ENCODE data around the gene DAB2IP. TPM values are rescaled to one million over a fixed set of nuclear protein-coding genes. Genes with fewer than 3 reads are reported as not detected.

The DAB2IP gene
- total RNA-seq, 2 donors from 2014 or later = 51.6 to 83.2 TPM

- WGBS = 69% methylated on average over 13 of the region's 13 CpGs
Measured at GRCh38 chr9:121751686-121752445, 100.4 kb downstream of the DAB2IP start.

GRCh38 chr9:121752929-121753328 lies 101.5 kb downstream of the DAB2IP start:
- no peak for DNase-seq (ENCODE audit: low spot score)
- Histone ChIP-seq H3K9me3 (no peaks in the 10 kb centered on the region), H3K4me3 (no peak overlapping the region), H3K4me1 (replicated peaks) (peaks cover 5% of the 10 kb centered on the region), H3K27ac (no peak overlapping the region), H3K36me3 (no peaks in the 10 kb centered on the region), H3K27me3 (replicated peaks; ENCODE audit: insufficient read depth) (no peaks in the 10 kb centered on the region)
- intact Hi-C loops (cut with DNase I) = no loop called here
- WGBS = 91% methylated on average over 9 of the region's 9 CpGs
- TF ChIP-seq, protein P1, sequence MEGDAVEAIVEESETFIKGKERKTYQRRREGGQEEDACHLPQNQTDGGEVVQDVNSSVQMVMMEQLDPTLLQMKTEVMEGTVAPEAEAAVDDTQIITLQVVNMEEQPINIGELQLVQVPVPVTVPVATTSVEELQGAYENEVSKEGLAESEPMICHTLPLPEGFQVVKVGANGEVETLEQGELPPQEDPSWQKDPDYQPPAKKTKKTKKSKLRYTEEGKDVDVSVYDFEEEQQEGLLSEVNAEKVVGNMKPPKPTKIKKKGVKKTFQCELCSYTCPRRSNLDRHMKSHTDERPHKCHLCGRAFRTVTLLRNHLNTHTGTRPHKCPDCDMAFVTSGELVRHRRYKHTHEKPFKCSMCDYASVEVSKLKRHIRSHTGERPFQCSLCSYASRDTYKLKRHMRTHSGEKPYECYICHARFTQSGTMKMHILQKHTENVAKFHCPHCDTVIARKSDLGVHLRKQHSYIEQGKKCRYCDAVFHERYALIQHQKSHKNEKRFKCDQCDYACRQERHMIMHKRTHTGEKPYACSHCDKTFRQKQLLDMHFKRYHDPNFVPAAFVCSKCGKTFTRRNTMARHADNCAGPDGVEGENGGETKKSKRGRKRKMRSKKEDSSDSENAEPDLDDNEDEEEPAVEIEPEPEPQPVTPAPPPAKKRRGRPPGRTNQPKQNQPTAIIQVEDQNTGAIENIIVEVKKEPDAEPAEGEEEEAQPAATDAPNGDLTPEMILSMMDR (IDR thresholded peaks at IDR 0.05) = no peak
- TF ChIP-seq POLR2A (IDR thresholded peaks at IDR 0.05) (no peak), POLR2AphosphoS5 (IDR thresholded peaks at IDR 0.05) (no peak)

More at GRCh38 chr9:121751686-121752445, 100.4 kb downstream of the DAB2IP start:
- no peaks in the 10 kb centered on the region for H3K27me3 ChIP-seq (replicated peaks; ENCODE audit: insufficient read depth)
- H3K4me1 ChIP-seq (replicated peaks) = peaks cover 5% of the 10 kb centered on the region
- intact Hi-C loops (cut with DNase I) = no loop called here
- H3K4me3 ChIP-seq = no peak overlapping the region
- DNase-seq (ENCODE audit: low spot score) = no peak
- no peaks in the 10 kb centered on the region for H3K9me3 ChIP-seq
- no peaks in the 10 kb centered on the region for H3K36me3 ChIP-seq
- TF ChIP-seq POLR2AphosphoS5 (IDR thresholded peaks at IDR 0.05) (no peak), POLR2A (IDR thresholded peaks at IDR 0.05) (no peak)
- TF ChIP-seq, protein P1 (IDR thresholded peaks at IDR 0.05) = no peak
- peak overlapping the region; percentile 16 to 32 for H3K27ac ChIP-seq

GRCh38 chr9:121753802-121754654 lies 102.6 kb downstream of the DAB2IP start:
- 63% methylated on average over 12 of the region's 12 CpGs for WGBS
- no peak for DNase-seq (ENCODE audit: low spot score)
- intact Hi-C loops (cut with DNase I) = no loop called here
- H3K27ac ChIP-seq = peak overlapping the region in 1 of 2 donors; percentile 11
- H3K9me3 ChIP-seq = no peaks in the 10 kb centered on the region
- H3K4me1 ChIP-seq (replicated peaks) = peaks cover 5% of the 10 kb centered on the region
- TF ChIP-seq, protein P1 (IDR thresholded peaks at IDR 0.05) = no peak
- TF ChIP-seq POLR2AphosphoS5 (IDR thresholded peaks at IDR 0.05) = no peak
- H3K36me3 ChIP-seq = no peaks in the 10 kb centered on the region
- no peaks in the 10 kb centered on the region for H3K27me3 ChIP-seq (replicated peaks; ENCODE audit: insufficient read depth)
- H3K4me3 ChIP-seq = no peak overlapping the region

DNA sequence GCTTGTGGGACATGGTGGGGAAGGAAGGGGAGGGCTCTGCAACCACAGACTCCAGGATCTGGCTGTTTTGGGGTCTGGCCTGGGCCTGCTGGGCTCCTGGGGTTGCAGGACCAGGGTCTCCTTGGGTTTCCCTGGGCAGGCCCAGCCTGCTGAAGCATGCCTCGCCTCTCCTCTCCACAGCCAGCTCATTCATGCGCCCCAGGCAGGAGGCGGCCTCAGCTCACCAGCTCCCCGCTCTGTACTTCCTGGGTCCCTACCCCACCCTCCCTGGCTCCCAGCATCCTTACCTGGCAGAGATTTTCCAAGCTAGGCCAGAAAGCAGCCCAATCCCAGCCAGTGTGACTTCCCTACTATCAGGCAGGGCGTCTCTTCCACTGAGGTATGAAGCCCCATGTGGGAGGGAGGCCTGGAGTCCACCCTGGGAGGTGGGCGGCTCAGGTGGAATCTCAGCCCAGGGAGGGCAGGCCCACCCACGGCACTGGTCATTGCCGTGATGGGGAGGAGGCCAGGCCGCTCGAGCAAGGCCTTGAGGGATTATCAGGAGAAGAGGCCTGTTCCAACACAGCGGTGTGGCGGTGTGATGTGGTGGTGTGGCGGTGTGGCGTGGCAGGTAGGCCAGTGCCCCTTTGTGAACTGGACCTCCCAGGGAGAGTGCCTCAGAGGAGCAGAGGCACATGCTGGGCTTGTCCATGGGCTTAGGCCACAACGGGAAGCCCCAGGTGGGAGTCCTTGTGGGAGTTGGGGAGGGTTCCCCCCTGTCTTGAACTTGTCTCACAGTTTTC lies 103.4 kb downstream of the DAB2IP start:
- TF ChIP-seq POLR2A (IDR thresholded peaks at IDR 0.05) (no peak), POLR2AphosphoS5 (IDR thresholded peaks at IDR 0.05) (no peak)
- TF ChIP-seq, protein P1 (IDR thresholded peaks at IDR 0.05) = no peak
- no peak for DNase-seq (ENCODE audit: low spot score)
- Histone ChIP-seq H3K27ac (peak overlapping the region in 1 of 2 donors; percentile 11), H3K27me3 (replicated peaks; ENCODE audit: insufficient read depth) (no peaks in the 10 kb centered on the region), H3K4me3 (no peak overlapping the region), H3K9me3 (no peaks in the 10 kb centered on the region), H3K4me1 (replicated peaks) (peaks cover 5% of the 10 kb centered on the region), H3K36me3 (no peaks in the 10 kb centered on the region)
- 74% methylated on average over 15 of the region's 15 CpGs for WGBS
- intact Hi-C loops (cut with DNase I) = no loop called here

Measured in prostate gland (tissue), 2 donors.